NCI-H2196 treated with DMSO at 0.1 percent for 48 hours (cell line): ENCODE results near the gene SHOC2.

Source experiments
- DNase-seq: peaks from one replicate; lab custom pipeline; 2025; ENCODE audit not compliant: unreplicated experiment; lab: John Stamatoyannopoulos, UW

Gene SHOC2

GRCh38 chr10:110919349-110919931, at the start of gene SHOC2:
SHOC2 (plus strand) TSS chr10:110919604; CDS start chr10:110964359, 44,755 bp downstream.
- DNase-seq: peak; percentile 39

- no peak for DNase-seq
Measured at GRCh38 chr10:110870823-110871297, 48.5 kb upstream of the SHOC2 start.

GRCh38 chr10:110871298-110872084, 47.9 kb upstream of the SHOC2 start, which contains the start of gene PDCD4:
PDCD4 (plus strand) TSS chr10:110871928; CDS start chr10:110876028, 4,100 bp downstream.
- DNase-seq: peak; percentile 86

GRCh38 chr10:110872145-110872983, 47.0 kb upstream of the SHOC2 start:
- no peak for DNase-seq

- DNase-seq: no peak
Measured at GRCh38 chr10:110872984-110873923, 46.1 kb upstream of the SHOC2 start.

GRCh38 chr10:110873951-110874350, 45.5 kb upstream of the SHOC2 start:
- no peak for DNase-seq

- no peak for DNase-seq
Measured at GRCh38 chr10:110876000-110876399, 43.4 kb upstream of the SHOC2 start.

GRCh38 chr10:110876788-110877187, 42.6 kb upstream of the SHOC2 start:
- DNase-seq: no peak

GRCh38 chr10:110880012-110880411, 39.4 kb upstream of the SHOC2 start:
- DNase-seq: no peak

GRCh38 chr10:110881247-110881646, 38.2 kb upstream of the SHOC2 start:
- no peak for DNase-seq

GRCh38 chr10:110881905-110882304, 37.5 kb upstream of the SHOC2 start:
- no peak for DNase-seq

GRCh38 chr10:110883924-110884323, 35.5 kb upstream of the SHOC2 start:
- no peak for DNase-seq

GRCh38 chr10:110885932-110886674, 33.3 kb upstream of the SHOC2 start:
- no peak for DNase-seq

- no peak for DNase-seq
Measured at GRCh38 chr10:110887560-110887959, 31.8 kb upstream of the SHOC2 start.

GRCh38 chr10:110892602-110893288, 26.7 kb upstream of the SHOC2 start:
- DNase-seq: no peak

GRCh38 chr10:110893559-110894179, 25.7 kb upstream of the SHOC2 start:
- DNase-seq: no peak

GRCh38 chr10:110897184-110897583, 22.2 kb upstream of the SHOC2 start:
- no peak for DNase-seq

GRCh38 chr10:110898391-110898790, 21.0 kb upstream of the SHOC2 start:
- DNase-seq: no peak

- no peak for DNase-seq
Measured at GRCh38 chr10:110900983-110901382, 18.4 kb upstream of the SHOC2 start.
